Measurements from ENCODE around the gene CDS1.

The CDS1 gene

DNA sequence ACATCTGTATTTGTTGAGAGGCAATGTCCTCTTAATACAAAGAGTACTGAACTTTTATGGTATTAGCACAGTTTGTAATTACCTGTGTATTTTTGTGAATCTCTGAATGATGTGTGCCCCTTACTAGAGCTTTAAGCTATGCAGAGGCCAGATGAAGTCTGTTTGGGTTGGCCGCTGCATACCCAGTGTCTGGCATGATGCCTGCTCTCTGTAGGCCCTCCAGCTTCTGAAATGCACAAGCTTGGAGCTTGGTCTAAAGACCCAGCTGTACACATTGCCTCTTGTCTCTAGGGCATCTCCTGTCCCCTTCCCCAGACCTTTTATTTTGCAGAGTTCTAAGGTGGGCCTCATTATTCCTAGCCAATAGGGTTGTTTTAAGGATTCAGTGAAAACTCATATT lies 68.6 kb downstream of the CDS1 start:
- no peaks in the 10 kb centered on the region for H3K27me3 ChIP-seq (ENCODE audit: insufficient read depth, poor library complexity, severe bottlenecking)
- DNase-seq (ENCODE audit: low read depth in 1 of 2, low spot score in 1 of 2), result no peak
- H3K27ac ChIP-seq (replicated peaks), result no peak overlapping the region
- TF ChIP-seq SPI1 (IDR thresholded peaks at IDR 0.05; ENCODE audit: borderline replicate concordance, low read depth), result no peak
- no peak for TF ChIP-seq REST (IDR thresholded peaks at IDR 0.05; ENCODE audit: insufficient replicate concordance, low read depth)
- no peak for TF ChIP-seq CTCF (IDR thresholded peaks at IDR 0.05; ENCODE audit: insufficient read depth, low read length)
- no peak for TF ChIP-seq GABPA (IDR thresholded peaks at IDR 0.05; ENCODE audit: low read depth)
- TF ChIP-seq POLR2AphosphoS5 (IDR thresholded peaks at IDR 0.05; ENCODE audit: low read depth), result no peak
- no peak overlapping the region for H3K4me3 ChIP-seq (replicated peaks; ENCODE audit: insufficient read depth, low read length)

GRCh38 chr4:84652478-84652877 lies 69.6 kb downstream of the CDS1 start:
- Histone ChIP-seq H3K27ac (replicated peaks) (no peak overlapping the region), H3K4me3 (replicated peaks; ENCODE audit: insufficient read depth, low read length) (no peak overlapping the region), H3K27me3 (ENCODE audit: insufficient read depth, poor library complexity, severe bottlenecking) (no peaks in the 10 kb centered on the region)
- DNase-seq (ENCODE audit: low read depth in 1 of 2, low spot score in 1 of 2), result no peak
- TF ChIP-seq CTCF (IDR thresholded peaks at IDR 0.05; ENCODE audit: insufficient read depth, low read length), result no peak
- no peak for TF ChIP-seq GABPA (IDR thresholded peaks at IDR 0.05; ENCODE audit: low read depth)
- TF ChIP-seq SPI1 (IDR thresholded peaks at IDR 0.05; ENCODE audit: borderline replicate concordance, low read depth), result no peak
- no peak for TF ChIP-seq REST (IDR thresholded peaks at IDR 0.05; ENCODE audit: insufficient replicate concordance, low read depth)
- TF ChIP-seq POLR2AphosphoS5 (IDR thresholded peaks at IDR 0.05; ENCODE audit: low read depth), result no peak

- no peak overlapping the region for H3K27ac ChIP-seq (replicated peaks)
These were observed 77.7 kb downstream of the CDS1 start for GRCh38 chr4:84660606-84661005.

More at GRCh38 chr4:84660606-84661005, 77.7 kb downstream of the CDS1 start:
- Histone ChIP-seq H3K27me3 (ENCODE audit: insufficient read depth, poor library complexity, severe bottlenecking) (no peaks in the 10 kb centered on the region), H3K4me3 (replicated peaks; ENCODE audit: insufficient read depth, low read length) (no peak overlapping the region)
- DNase-seq (ENCODE audit: low read depth in 1 of 2, low spot score in 1 of 2), result no peak
- TF ChIP-seq REST (IDR thresholded peaks at IDR 0.05; ENCODE audit: insufficient replicate concordance, low read depth) (no peak), CTCF (IDR thresholded peaks at IDR 0.05; ENCODE audit: insufficient read depth, low read length) (no peak)

Measured in HL-60 (cell line).